ENCODE measurements around the gene WNT2B. TPM values are rescaled to one million over a fixed set of nuclear protein-coding genes. Genes with fewer than 3 reads are reported as not detected.

WNT2B gene
- total and polyA plus RNA-seq, 9 of the 15 experiments (the other 6 are each of a cell fraction or from before 2014, with no cell fraction given), result 0.02 to 0.06 (median 0.04) TPM; not detected in 3

DNA sequence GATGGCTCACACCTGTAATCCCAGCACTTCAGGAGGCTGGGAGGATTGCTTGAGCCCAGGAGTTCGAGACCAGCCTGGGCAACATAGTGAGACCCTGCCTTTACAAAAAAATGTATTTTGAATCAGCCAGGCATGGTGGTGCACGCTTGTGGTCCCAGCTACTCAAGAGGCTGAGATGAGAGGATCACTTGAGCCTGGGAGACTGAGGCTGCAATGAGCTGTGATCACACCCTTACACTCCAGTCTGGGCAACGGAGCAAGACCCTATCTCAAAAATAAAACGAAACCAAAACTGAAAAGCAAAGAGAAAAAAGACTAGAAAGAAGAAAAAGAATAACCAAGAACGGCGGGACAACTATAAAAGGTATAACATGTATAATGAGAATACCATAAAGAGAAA is 15.4 kb upstream of the WNT2B start:
- ATAC-seq, result no peak
- in situ Hi-C loops (cut with MboI), result no loop called here
- Histone ChIP-seq H2AFZ (ENCODE audit: low read depth, low read length) (no peak overlapping the region), H3K4me3 (no peak overlapping the region), H3K4me2 (ENCODE audit: insufficient read depth, low read length) (0 out of 2 replicates have a peak overlapping the region, but pooled peaks have one; percentile 6), H3K9ac (ENCODE audit: insufficient read depth in 1 of 2, low read depth in 2 of 2, low read length in 2 of 2) (no peak overlapping the region), H3K4me1 (replicated peaks in 1 of 2; ENCODE audit: control insufficient read depth in 2 of 2, insufficient read depth in 2 of 2, low read length in 2 of 2) (no peaks in the 10 kb centered on the region), H3K27me3 (ENCODE audit: control insufficient read depth in 2 of 2, insufficient read depth in 2 of 2, low read length in 2 of 2) (peaks cover 24 to 38% of the 10 kb centered on the region in 2 experiments), H3K27ac (ENCODE audit: extremely low read depth, low read depth, low read length) (no peak overlapping the region), H3K9me1 (ENCODE audit: control insufficient read depth, insufficient read depth, low read length) (no peaks in the 10 kb centered on the region), H3K9me3 (replicated peaks; ENCODE audit: control insufficient read depth, insufficient read depth, low read depth, low read length) (no peaks in the 10 kb centered on the region), H3K36me3 (ENCODE audit: control insufficient read depth, insufficient read depth, low read length) (no peaks in the 10 kb centered on the region), H3K79me2 (ENCODE audit: control insufficient read depth, insufficient read depth, low read length) (no peaks in the 10 kb centered on the region), H4K20me1 (replicated peaks; ENCODE audit: control insufficient read depth, insufficient read depth, low read length) (no peaks in the 10 kb centered on the region)
- intact Hi-C loops (cut with micrococcal nuclease), result no loop called here
- ChIA-PET POLR2A (no interaction called here), CTCF (ENCODE audit: low intra/inter-chr PET ratio) (no interaction called here)
- no peak for FAIRE-seq
- BruUV-seq (replicated peaks), result no TSS peak
- WGBS (ENCODE audit: insufficient coverage, low coverage, missing lambda C conversion rate), result 2% methylated on average over 6 of the region's 6 CpGs
- 0 out of 2 replicates have a peak, but pooled peaks have one; percentile 31 for TF ChIP-seq LARP7 (IDR thresholded peaks at IDR 0.05)
- TF ChIP-seq CBX8 (IDR thresholded peaks at IDR 0.05; ENCODE audit: borderline replicate concordance, extremely low read depth, low read depth, low read length, poor library complexity, severe bottlenecking), result peak; percentile 38
- TF ChIP-seq RBM25 (IDR thresholded peaks at IDR 0.05; ENCODE audit: low read depth, low read length, severe bottlenecking), result peak; percentile 35
- no peak for TF ChIP-seq CEBPB (tag; IDR thresholded peaks at IDR 0.05)
- TF ChIP-seq MBD2 (IDR thresholded peaks at IDR 0.05; ENCODE audit: borderline replicate concordance, low read depth), result no peak
- TF ChIP-seq ZNF121 (CRISPR knock-in tag; conservative IDR thresholded peaks at IDR 0.05), result peak; percentile 99
- TF ChIP-seq, protein P1, sequence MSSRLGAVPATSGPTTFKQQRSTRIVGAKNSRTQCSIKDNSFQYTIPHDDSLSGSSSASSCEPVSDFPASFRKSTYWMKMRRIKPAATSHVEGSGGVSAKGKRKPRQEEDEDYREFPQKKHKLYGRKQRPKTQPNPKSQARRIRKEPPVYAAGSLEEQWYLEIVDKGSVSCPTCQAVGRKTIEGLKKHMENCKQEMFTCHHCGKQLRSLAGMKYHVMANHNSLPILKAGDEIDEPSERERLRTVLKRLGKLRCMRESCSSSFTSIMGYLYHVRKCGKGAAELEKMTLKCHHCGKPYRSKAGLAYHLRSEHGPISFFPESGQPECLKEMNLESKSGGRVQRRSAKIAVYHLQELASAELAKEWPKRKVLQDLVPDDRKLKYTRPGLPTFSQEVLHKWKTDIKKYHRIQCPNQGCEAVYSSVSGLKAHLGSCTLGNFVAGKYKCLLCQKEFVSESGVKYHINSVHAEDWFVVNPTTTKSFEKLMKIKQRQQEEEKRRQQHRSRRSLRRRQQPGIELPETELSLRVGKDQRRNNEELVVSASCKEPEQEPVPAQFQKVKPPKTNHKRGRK (tag; IDR thresholded peaks at IDR 0.05), result peak; percentile 64
- TF ChIP-seq BCOR (IDR thresholded peaks at IDR 0.05), result peak; percentile 64; the same call in 1 of the 2 replicates
- TF ChIP-seq SMARCA5 (IDR thresholded peaks at IDR 0.05), result peak; percentile 59; the same call in 1 of the 2 replicates
- DNase-seq (ENCODE audit: extremely low read depth in 1 of 4, low spot score in 3 of 4), result no peak

Data from K562 (cell line).